ENCODE data around the gene PRSS56. TPM values are rescaled to one million over a fixed set of nuclear protein-coding genes. Genes with fewer than 3 reads are reported as not detected.

PRSS56 gene
- total RNA-seq, 1 experiment from 2014 or later: not detected

GRCh38 chr2:232571026-232571474 lies 50.9 kb downstream of the PRSS56 start:
- Histone ChIP-seq H3K4me2 (ENCODE audit: low read depth, low read length, poor library complexity, severe bottlenecking) (no peak overlapping the region), H3K4me1 (ENCODE audit: low read length) (peaks cover 5% of the 10 kb centered on the region), H3K27me3 (ENCODE audit: low read length) (no peaks in the 10 kb centered on the region), H2AFZ (ENCODE audit: low read length) (no peak overlapping the region), H3K79me2 (ENCODE audit: low read length) (no peaks in the 10 kb centered on the region), H3K27ac (ENCODE audit: low read length) (no peak overlapping the region), H4K20me1 (ENCODE audit: insufficient read depth, low read depth, low read length) (no peaks in the 10 kb centered on the region), H3K9ac (ENCODE audit: low read length) (no peak overlapping the region), H3K9me2 (replicated peaks; ENCODE audit: insufficient read depth, low read length) (no peaks in the 10 kb centered on the region), H3K36me3 (ENCODE audit: insufficient read depth, low read length) (peaks cover 40% of the 10 kb centered on the region; the same call in 1 of the 2 replicates), H3K4me3 (ENCODE audit: low read length) (no peak overlapping the region), H3K9me3 (ENCODE audit: low read length) (no peaks in the 10 kb centered on the region)
- no peak for DNase-seq

- H3K27ac ChIP-seq (ENCODE audit: low read length): no peak overlapping the region
- no peak overlapping the region for H3K4me2 ChIP-seq (ENCODE audit: low read depth, low read length, poor library complexity, severe bottlenecking)
- no peak overlapping the region for H3K9ac ChIP-seq (ENCODE audit: low read length)
- H3K79me2 ChIP-seq (ENCODE audit: low read length): no peaks in the 10 kb centered on the region
- H2AFZ ChIP-seq (ENCODE audit: low read length): no peak overlapping the region
- H4K20me1 ChIP-seq (ENCODE audit: insufficient read depth, low read depth, low read length): no peaks in the 10 kb centered on the region
- H3K4me3 ChIP-seq (ENCODE audit: low read length): no peak overlapping the region
- H3K36me3 ChIP-seq (ENCODE audit: insufficient read depth, low read length): peaks cover 23% of the 10 kb centered on the region; the same call in 1 of the 2 replicates
- H3K9me3 ChIP-seq (ENCODE audit: low read length): no peaks in the 10 kb centered on the region
- no peak for DNase-seq
- H3K4me1 ChIP-seq (ENCODE audit: low read length): peaks cover 5% of the 10 kb centered on the region
- no peaks in the 10 kb centered on the region for H3K9me2 ChIP-seq (replicated peaks; ENCODE audit: insufficient read depth, low read length)
- H3K27me3 ChIP-seq (ENCODE audit: low read length): no peaks in the 10 kb centered on the region
These were observed 52.9 kb downstream of the PRSS56 start for GRCh38 chr2:232573042-232573441.

- Histone ChIP-seq H4K20me1 (ENCODE audit: insufficient read depth, low read depth, low read length) (no peaks in the 10 kb centered on the region), H3K9ac (ENCODE audit: low read length) (no peak overlapping the region), H3K36me3 (ENCODE audit: insufficient read depth, low read length) (peaks cover 17% of the 10 kb centered on the region; the same call in 1 of the 2 replicates), H3K4me2 (ENCODE audit: low read depth, low read length, poor library complexity, severe bottlenecking) (no peak overlapping the region), H2AFZ (ENCODE audit: low read length) (no peak overlapping the region), H3K4me1 (ENCODE audit: low read length) (peaks cover 5% of the 10 kb centered on the region), H3K27me3 (ENCODE audit: low read length) (no peaks in the 10 kb centered on the region), H3K4me3 (ENCODE audit: low read length) (no peak overlapping the region), H3K27ac (ENCODE audit: low read length) (no peak overlapping the region), H3K9me2 (replicated peaks; ENCODE audit: insufficient read depth, low read length) (no peaks in the 10 kb centered on the region), H3K79me2 (ENCODE audit: low read length) (no peaks in the 10 kb centered on the region), H3K9me3 (ENCODE audit: low read length) (no peaks in the 10 kb centered on the region)
- DNase-seq: no peak
These were observed 53.7 kb downstream of the PRSS56 start for GRCh38 chr2:232573771-232574435.

- Histone ChIP-seq H3K9ac (ENCODE audit: low read length) (no peak overlapping the region), H3K9me3 (ENCODE audit: low read length) (no peaks in the 10 kb centered on the region), H2AFZ (ENCODE audit: low read length) (no peak overlapping the region), H3K4me1 (ENCODE audit: low read length) (peaks cover 5% of the 10 kb centered on the region), H3K27ac (ENCODE audit: low read length) (no peak overlapping the region), H3K4me3 (ENCODE audit: low read length) (no peak overlapping the region), H3K9me2 (replicated peaks; ENCODE audit: insufficient read depth, low read length) (no peaks in the 10 kb centered on the region), H4K20me1 (ENCODE audit: insufficient read depth, low read depth, low read length) (no peaks in the 10 kb centered on the region), H3K4me2 (ENCODE audit: low read depth, low read length, poor library complexity, severe bottlenecking) (no peak overlapping the region), H3K27me3 (ENCODE audit: low read length) (no peaks in the 10 kb centered on the region), H3K36me3 (ENCODE audit: insufficient read depth, low read length) (peaks cover 14% of the 10 kb centered on the region; the same call in 1 of the 2 replicates), H3K79me2 (ENCODE audit: low read length) (no peaks in the 10 kb centered on the region)
- no peak for DNase-seq
These were observed 54.7 kb downstream of the PRSS56 start for GRCh38 chr2:232574674-232575403.

Other genes starting within 250 kb of the PRSS56 start
- not detected in 2 replicates for gene ALPP, start 141.6 kb upstream of the PRSS56 start, total RNA-seq (2014; rRNA removed; shearing (Covaris generic); ENCODE audit: low replicate concordance)
- gene ALPG, start 113.5 kb upstream of the PRSS56 start, total RNA-seq (2014; rRNA removed; shearing (Covaris generic); ENCODE audit: low replicate concordance): not detected in 2 replicates
- not detected in 2 replicates for gene ALPI, start 64.2 kb upstream of the PRSS56 start, total RNA-seq (2014; rRNA removed; shearing (Covaris generic); ENCODE audit: low replicate concordance)
- gene ECEL1, start 32.6 kb upstream of the PRSS56 start, total RNA-seq (2014; rRNA removed; shearing (Covaris generic); ENCODE audit: low replicate concordance): not detected in 2 replicates
- not detected in 2 replicates for gene CHRND, start 5.8 kb downstream of the PRSS56 start, total RNA-seq (2014; rRNA removed; shearing (Covaris generic); ENCODE audit: low replicate concordance)
- gene CHRNG, start 19.3 kb downstream of the PRSS56 start, total RNA-seq (2014; rRNA removed; shearing (Covaris generic); ENCODE audit: low replicate concordance): not detected in 2 replicates
- gene TIGD1, start 30.2 kb downstream of the PRSS56 start, total RNA-seq (2014; rRNA removed; shearing (Covaris generic); ENCODE audit: low replicate concordance): 14.9 and 20.6 TPM in 2 replicates
- gene EIF4E2, start 30.3 kb downstream of the PRSS56 start, total RNA-seq (2014; rRNA removed; shearing (Covaris generic); ENCODE audit: low replicate concordance): 53.0 and 58.2 TPM in 2 replicates
- gene EFHD1, start 113.2 kb downstream of the PRSS56 start, total RNA-seq (2014; rRNA removed; shearing (Covaris generic); ENCODE audit: low replicate concordance): not detected in 2 replicates
- 51.5 and 59.6 TPM in 2 replicates for gene GIGYF2, start 176.9 kb downstream of the PRSS56 start, total RNA-seq (2014; rRNA removed; shearing (Covaris generic); ENCODE audit: low replicate concordance)